Measurements from ENCODE around the gene LARP4B.

DNA sequence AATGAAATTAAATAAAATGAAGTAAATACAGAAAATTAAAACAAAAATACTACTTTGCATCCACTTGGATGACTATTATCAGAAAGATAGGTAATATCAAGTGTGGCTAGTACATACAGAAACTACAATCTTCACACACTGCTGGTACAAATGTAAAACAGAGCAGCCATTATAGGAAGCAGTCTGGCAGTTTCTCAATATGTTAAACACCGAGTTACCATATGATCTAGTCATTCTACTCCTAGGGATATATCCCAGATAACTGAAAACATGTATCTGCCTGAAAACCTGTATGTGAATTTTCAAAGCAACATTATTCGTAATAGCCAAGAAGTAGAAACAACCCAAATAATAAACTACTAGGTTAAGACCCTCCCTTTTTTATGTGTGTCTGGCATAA lies 33.4 kb downstream of the LARP4B start:
- TF ChIP-seq, protein P1, sequence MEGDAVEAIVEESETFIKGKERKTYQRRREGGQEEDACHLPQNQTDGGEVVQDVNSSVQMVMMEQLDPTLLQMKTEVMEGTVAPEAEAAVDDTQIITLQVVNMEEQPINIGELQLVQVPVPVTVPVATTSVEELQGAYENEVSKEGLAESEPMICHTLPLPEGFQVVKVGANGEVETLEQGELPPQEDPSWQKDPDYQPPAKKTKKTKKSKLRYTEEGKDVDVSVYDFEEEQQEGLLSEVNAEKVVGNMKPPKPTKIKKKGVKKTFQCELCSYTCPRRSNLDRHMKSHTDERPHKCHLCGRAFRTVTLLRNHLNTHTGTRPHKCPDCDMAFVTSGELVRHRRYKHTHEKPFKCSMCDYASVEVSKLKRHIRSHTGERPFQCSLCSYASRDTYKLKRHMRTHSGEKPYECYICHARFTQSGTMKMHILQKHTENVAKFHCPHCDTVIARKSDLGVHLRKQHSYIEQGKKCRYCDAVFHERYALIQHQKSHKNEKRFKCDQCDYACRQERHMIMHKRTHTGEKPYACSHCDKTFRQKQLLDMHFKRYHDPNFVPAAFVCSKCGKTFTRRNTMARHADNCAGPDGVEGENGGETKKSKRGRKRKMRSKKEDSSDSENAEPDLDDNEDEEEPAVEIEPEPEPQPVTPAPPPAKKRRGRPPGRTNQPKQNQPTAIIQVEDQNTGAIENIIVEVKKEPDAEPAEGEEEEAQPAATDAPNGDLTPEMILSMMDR (IDR thresholded peaks at IDR 0.05), result no peak
- TF ChIP-seq POLR2AphosphoS5 (IDR thresholded peaks at IDR 0.05; ENCODE audit: low read depth, low read length), result no peak
